HepG2 (cell line): Measurements from ENCODE around the gene UMOD. TPM values are rescaled to one million over a fixed set of nuclear protein-coding genes. Genes with fewer than 3 reads are reported as not detected.
A peak's percentile ranks its signal among the peaks of the same experiment; 100 is the strongest.

ENCODE experiments used
- AGO2 ChIP-seq: fragments of 200-400 bp; formaldehyde crosslinking; optimal IDR thresholded peaks from 2 replicates; pipeline ENCODE3; 2017; ENCODE audit warnings: mild to moderate bottlenecking, low read depth, low read length, moderate library complexity
- CCAR2 ChIP-seq: fragments of 200-400 bp; formaldehyde crosslinking; optimal IDR thresholded peaks from 2 replicates; pipeline ENCODE3; 2018; ENCODE audit warnings: low read depth, mild to moderate bottlenecking, low read length, moderate library complexity
- GLI4 ChIP-seq: sonication (generic); formaldehyde crosslinking; IDR thresholded peaks from 2 replicates; pipeline ENCODE4 v1.5.1; 2020; ENCODE audit warnings: missing genetic modification reagents, mild to moderate bottlenecking, moderate library complexity, borderline replicate concordance
- HCFC1 ChIP-seq: fragments of 150-350 bp; IDR thresholded peaks from 2 replicates; pipeline ENCODE4 v1.6.1; 2014; ENCODE audit warnings: low read depth, low read length
- HNF4A ChIP-seq: sonication (generic); formaldehyde crosslinking; IDR thresholded peaks from 2 replicates; pipeline ENCODE4 v1.4.0; 2020; ENCODE audit warnings: missing genetic modification reagents
- ONECUT2 ChIP-seq: sonication (generic); formaldehyde crosslinking; IDR thresholded peaks from 2 replicates; pipeline ENCODE4 v1.4.0; 2020; ENCODE audit warnings: missing genetic modification reagents
- SP2 ChIP-seq: sonication (generic); formaldehyde crosslinking; IDR thresholded peaks from 2 replicates; pipeline ENCODE4 v1.5.1; 2020; ENCODE audit warnings: mild to moderate bottlenecking, missing genetic modification reagents
- SSRP1 ChIP-seq: IDR thresholded peaks from 2 replicates; pipeline ENCODE4 v1.6.1; 2016; ENCODE audit warnings: control low read depth
- YEATS2 ChIP-seq: sonication (generic); formaldehyde crosslinking; IDR thresholded peaks from 2 replicates; pipeline ENCODE4 v1.4.0; 2020; ENCODE audit warnings: missing genetic modification reagents, borderline replicate concordance
- ZBTB8A ChIP-seq: sonication (generic); formaldehyde crosslinking; IDR thresholded peaks from 2 replicates; pipeline ENCODE4 v1.4.0; 2020; ENCODE audit warnings: mild to moderate bottlenecking, low read depth, missing genetic modification reagents, borderline replicate concordance
- ZKSCAN1 ChIP-seq: fragments of 150-350 bp; IDR thresholded peaks from 2 replicates; pipeline ENCODE4 v1.6.1; 2014; ENCODE audit warnings: low read length
- ZNF136 ChIP-seq: sonication (generic); formaldehyde crosslinking; IDR thresholded peaks from 2 replicates; pipeline ENCODE4 v1.8.1; 2022; ENCODE audit warnings: low read depth, mild to moderate bottlenecking, moderate library complexity, missing genetic modification reagents
- ZNF672 ChIP-seq: sonication (generic); formaldehyde crosslinking; IDR thresholded peaks from 2 replicates; pipeline ENCODE4 v1.8.1; 2022; ENCODE audit warnings: missing genetic modification reagents
- ZNF839 ChIP-seq: sonication (generic); formaldehyde crosslinking; IDR thresholded peaks from 2 replicates; pipeline ENCODE4 v1.4.0; 2020; ENCODE audit warnings: missing genetic modification reagents, mild to moderate bottlenecking, borderline replicate concordance
- ZSCAN21 ChIP-seq: sonication (generic); formaldehyde crosslinking; IDR thresholded peaks from 2 replicates; pipeline ENCODE4 v1.8.0; 2022; ENCODE audit warnings: mild to moderate bottlenecking, missing genetic modification reagents, moderate library complexity, borderline replicate concordance
- ZSCAN30 ChIP-seq: sonication (generic); formaldehyde crosslinking; IDR thresholded peaks from 2 replicates; pipeline ENCODE4 v1.5.0; 2020; ENCODE audit warnings: mild to moderate bottlenecking, missing genetic modification reagents
- polyA plus RNA-seq, 8 experiments: library from polyadenylated mRNA; depleted of rRNA in 3 of 8; stranded (reverse) in 7 of 8; unstranded in 1 of 8; fragments of >200 nt; fragmentation: Illumina TruSeq in 4 of 8; extraction: Trizol in 4 of 8; gene quantifications; 2 replicates each; pipeline versions ENCODE4 v1.2.1 to v1.2.3, GENCODE V29; 2011 to 2016; ENCODE audit warnings: low read depth in 4 of 8, missing spikeins in 1 of 8, mixed read lengths in 1 of 8; ENCODE audit not compliant: insufficient read depth in 1 of 8
- total RNA-seq, 5 experiments: library from RNA; depleted of rRNA; stranded (reverse); fragments of >200 nt; fragmentation: Illumina TruSeq; extraction: Trizol; gene quantifications; 2 replicates each; pipeline ENCODE4 v1.2.3, GENCODE V29; 2016; ENCODE audit warnings: low read depth in 1 of 5
- TF ChIP-seq, protein P1 (sequence below), 2 experiments: sonication (generic) in 1 of 2; formaldehyde crosslinking in 1 of 2; IDR thresholded peaks; 2 replicates each; pipeline versions ENCODE4 v1.4.0 to v1.6.1; 2016 to 2020; ENCODE audit warnings: borderline replicate concordance in 1 of 2, low read depth in 1 of 2, mild to moderate bottlenecking in 1 of 2, missing genetic modification reagents in 1 of 2
- TF ChIP-seq, protein P2 (sequence below): sonication (generic); formaldehyde crosslinking; IDR thresholded peaks from 2 replicates; pipeline ENCODE4 v1.5.0; 2020; ENCODE audit warnings: missing genetic modification reagents
- TF ChIP-seq, protein P3 (sequence below): IDR thresholded peaks from 2 replicates; pipeline ENCODE4 v1.6.1; 2012; ENCODE audit warnings: low read depth, low read length, improper control_type of control experiment
- TF ChIP-seq, protein P4 (sequence below): sonication (generic); formaldehyde crosslinking; IDR thresholded peaks from 2 replicates; pipeline ENCODE4 v1.4.0; 2020; ENCODE audit warnings: mild to moderate bottlenecking, missing genetic modification reagents

Gene UMOD
- total and polyA plus RNA-seq, 2 of the 13 experiments (the other 11 are each of a cell fraction or from before 2014, with no cell fraction given): not detected

DNA sequence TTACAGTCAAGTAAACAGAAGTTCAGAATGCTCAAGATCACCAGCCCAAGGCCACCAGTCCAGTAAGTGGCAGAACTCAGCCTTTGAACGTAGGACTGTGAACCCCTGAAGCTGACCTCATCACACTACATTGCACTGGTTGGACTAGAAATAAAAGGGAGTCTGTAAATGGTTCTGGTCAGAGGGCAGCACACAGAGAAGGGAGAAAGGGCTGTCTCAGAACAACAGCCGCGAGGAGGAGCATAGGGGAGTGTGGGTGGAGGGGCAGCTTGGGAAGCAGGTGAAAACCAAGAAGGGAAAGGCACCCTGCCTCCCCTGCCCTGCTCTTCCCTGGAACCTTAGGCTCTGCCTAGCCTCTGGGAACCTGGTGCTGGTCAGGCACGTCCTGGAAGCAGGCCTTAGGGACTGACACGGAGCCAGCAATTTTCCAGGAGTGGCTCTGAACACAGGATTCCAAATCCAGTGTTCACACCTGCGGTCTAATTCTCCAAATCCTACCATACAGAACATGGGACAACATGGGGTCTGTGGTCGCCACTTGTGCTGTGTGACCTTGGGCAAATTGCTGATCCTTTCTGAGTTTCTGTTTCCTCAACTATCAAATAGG lies 45.1 kb upstream of the UMOD start (continued):
- TF ChIP-seq, protein P1, sequence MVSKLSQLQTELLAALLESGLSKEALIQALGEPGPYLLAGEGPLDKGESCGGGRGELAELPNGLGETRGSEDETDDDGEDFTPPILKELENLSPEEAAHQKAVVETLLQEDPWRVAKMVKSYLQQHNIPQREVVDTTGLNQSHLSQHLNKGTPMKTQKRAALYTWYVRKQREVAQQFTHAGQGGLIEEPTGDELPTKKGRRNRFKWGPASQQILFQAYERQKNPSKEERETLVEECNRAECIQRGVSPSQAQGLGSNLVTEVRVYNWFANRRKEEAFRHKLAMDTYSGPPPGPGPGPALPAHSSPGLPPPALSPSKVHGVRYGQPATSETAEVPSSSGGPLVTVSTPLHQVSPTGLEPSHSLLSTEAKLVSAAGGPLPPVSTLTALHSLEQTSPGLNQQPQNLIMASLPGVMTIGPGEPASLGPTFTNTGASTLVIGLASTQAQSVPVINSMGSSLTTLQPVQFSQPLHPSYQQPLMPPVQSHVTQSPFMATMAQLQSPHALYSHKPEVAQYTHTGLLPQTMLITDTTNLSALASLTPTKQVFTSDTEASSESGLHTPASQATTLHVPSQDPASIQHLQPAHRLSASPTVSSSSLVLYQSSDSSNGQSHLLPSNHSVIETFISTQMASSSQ (IDR thresholded peaks at IDR 0.05; ENCODE audit: low read depth): 0 out of 2 replicates have a peak, but pooled peaks have one; percentile 19
- TF ChIP-seq, protein P1 (CRISPR knock-in tag; IDR thresholded peaks at IDR 0.05; ENCODE audit: borderline replicate concordance): peak; percentile 46; the same call in 1 of the 2 replicates
- TF ChIP-seq ZSCAN30 (CRISPR knock-in tag) (no peak), ZKSCAN1 (no peak), HNF4A (CRISPR knock-in tag) (peak; percentile 96), SSRP1 (CRISPR knock-in tag) (no peak), ZNF136 (CRISPR knock-in tag) (no peak), YEATS2 (CRISPR knock-in tag) (peak; percentile 53; the same call in 1 of the 2 replicates), HCFC1 (no peak), SP2 (CRISPR knock-in tag) (no peak), ONECUT2 (CRISPR knock-in tag) (no peak), ZBTB8A (CRISPR knock-in tag) (no peak), ZSCAN21 (CRISPR knock-in tag) (peak; percentile 32; the same call in 1 of the 2 replicates), GLI4 (CRISPR knock-in tag) (no peak), CCAR2 (no peak), ZNF672 (CRISPR knock-in tag) (peak; percentile 60; the same call in 1 of the 2 replicates), ZNF839 (CRISPR knock-in tag) (no peak), AGO2 (no peak)
- TF ChIP-seq, protein P2, sequence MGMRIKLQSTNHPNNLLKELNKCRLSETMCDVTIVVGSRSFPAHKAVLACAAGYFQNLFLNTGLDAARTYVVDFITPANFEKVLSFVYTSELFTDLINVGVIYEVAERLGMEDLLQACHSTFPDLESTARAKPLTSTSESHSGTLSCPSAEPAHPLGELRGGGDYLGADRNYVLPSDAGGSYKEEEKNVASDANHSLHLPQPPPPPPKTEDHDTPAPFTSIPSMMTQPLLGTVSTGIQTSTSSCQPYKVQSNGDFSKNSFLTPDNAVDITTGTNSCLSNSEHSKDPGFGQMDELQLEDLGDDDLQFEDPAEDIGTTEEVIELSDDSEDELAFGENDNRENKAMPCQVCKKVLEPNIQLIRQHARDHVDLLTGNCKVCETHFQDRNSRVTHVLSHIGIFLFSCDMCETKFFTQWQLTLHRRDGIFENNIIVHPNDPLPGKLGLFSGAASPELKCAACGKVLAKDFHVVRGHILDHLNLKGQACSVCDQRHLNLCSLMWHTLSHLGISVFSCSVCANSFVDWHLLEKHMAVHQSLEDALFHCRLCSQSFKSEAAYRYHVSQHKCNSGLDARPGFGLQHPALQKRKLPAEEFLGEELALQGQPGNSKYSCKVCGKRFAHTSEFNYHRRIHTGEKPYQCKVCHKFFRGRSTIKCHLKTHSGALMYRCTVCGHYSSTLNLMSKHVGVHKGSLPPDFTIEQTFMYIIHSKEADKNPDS: no peak
- TF ChIP-seq, protein P3, sequence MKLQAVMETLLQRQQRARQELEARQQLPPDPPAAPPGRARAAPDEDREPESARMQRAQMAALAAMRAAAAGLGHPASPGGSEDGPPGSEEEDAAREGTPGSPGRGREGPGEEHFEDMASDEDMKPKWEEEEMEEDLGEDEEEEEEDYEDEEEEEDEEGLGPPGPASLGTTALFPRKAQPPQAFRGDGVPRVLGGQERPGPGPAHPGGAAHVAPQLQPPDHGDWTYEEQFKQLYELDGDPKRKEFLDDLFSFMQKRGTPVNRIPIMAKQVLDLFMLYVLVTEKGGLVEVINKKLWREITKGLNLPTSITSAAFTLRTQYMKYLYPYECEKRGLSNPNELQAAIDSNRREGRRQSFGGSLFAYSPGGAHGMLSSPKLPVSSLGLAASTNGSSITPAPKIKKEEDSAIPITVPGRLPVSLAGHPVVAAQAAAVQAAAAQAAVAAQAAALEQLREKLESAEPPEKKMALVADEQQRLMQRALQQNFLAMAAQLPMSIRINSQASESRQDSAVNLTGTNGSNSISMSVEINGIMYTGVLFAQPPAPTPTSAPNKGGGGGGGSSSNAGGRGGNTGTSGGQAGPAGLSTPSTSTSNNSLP: peak; percentile 51; the same call in 1 of the 2 replicates
- TF ChIP-seq, protein P4, sequence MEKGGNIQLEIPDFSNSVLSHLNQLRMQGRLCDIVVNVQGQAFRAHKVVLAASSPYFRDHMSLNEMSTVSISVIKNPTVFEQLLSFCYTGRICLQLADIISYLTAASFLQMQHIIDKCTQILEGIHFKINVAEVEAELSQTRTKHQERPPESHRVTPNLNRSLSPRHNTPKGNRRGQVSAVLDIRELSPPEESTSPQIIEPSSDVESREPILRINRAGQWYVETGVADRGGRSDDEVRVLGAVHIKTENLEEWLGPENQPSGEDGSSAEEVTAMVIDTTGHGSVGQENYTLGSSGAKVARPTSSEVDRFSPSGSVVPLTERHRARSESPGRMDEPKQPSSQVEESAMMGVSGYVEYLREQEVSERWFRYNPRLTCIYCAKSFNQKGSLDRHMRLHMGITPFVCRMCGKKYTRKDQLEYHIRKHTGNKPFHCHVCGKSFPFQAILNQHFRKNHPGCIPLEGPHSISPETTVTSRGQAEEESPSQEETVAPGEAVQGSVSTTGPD: no peak
